Esophagus squamous epithelium (tissue), 5 donors: ENCODE data around the gene PLA2G2D. TPM values are rescaled to one million over a fixed set of nuclear protein-coding genes. Genes with fewer than 3 reads are reported as not detected.

Experiments used
- DNase-seq: peaks from one replicate; lab custom pipeline; 2025; lab: John Stamatoyannopoulos, UW
- H3K27ac ChIP-seq, 4 donors: fragments of 200-600 bp; sonication (generic); one replicate each; pipeline ENCODE4 v1.5.1; 2016 to 2019; ENCODE audit warnings: mild to moderate bottlenecking in 1 of 4
- H3K27me3 ChIP-seq, 4 donors: fragments of 200-600 bp; sonication (generic); 1 replicate in 3 of 4; 2 replicates in 1 of 4; pipeline versions ENCODE4 v1.5.1 to v1.6.0; 2017 to 2021; ENCODE audit warnings: antibody characterized with exemption in 1 of 4
- H3K36me3 ChIP-seq, 3 donors: fragments of 200-600 bp; sonication (generic); one replicate each; pipeline ENCODE4 v1.5.1; 2016 to 2019
- H3K4me1 ChIP-seq, 3 donors: fragments of 200-600 bp; sonication (generic); one replicate each; pipeline ENCODE4 v1.5.1; 2017 to 2019
- H3K4me3 ChIP-seq, 4 donors: fragments of 200-600 bp; sonication (generic); 1 replicate in 3 of 4; 2 replicates in 1 of 4; pipeline ENCODE4 v1.5.1; 2016 to 2019; ENCODE audit warnings: mild to moderate bottlenecking in 2 of 4, moderate library complexity in 1 of 4
- H3K9me3 ChIP-seq, 3 donors: fragments of 200-600 bp; sonication (generic); one replicate each; pipeline ENCODE4 v1.5.1; 2016 to 2019
- CTCF ChIP-seq, 6 experiments: fragments of 450-650 bp in 4 of 6; fragments of 200-600 bp in 2 of 6; sonication (generic) in 2 of 6; IDR thresholded peaks; one replicate each; pipeline ENCODE4 v1.5.1; 2016 to 2019; ENCODE audit warnings: antibody characterized with exemption in 6 of 6, mild to moderate bottlenecking in 4 of 6, moderate library complexity in 4 of 6
- POLR2A ChIP-seq, 4 donors: fragments of 450-650 bp; IDR thresholded peaks; one replicate each; pipeline ENCODE4 v1.6.1; 2017; ENCODE audit warnings: antibody characterized with exemption in 4 of 4, mild to moderate bottlenecking in 4 of 4, moderate library complexity in 3 of 4
- WGBS, 2 donors: methylation state at CpG; one replicate each; pipeline ENCODE4 v1.1.5; 2018; 5-methylcytosine and 5-hydroxymethylcytosine counted together
- intact Hi-C: fragments of 100-400 bp; cut with DNase I; formaldehyde crosslinking; loops from one replicate; pipeline ENCODE4 v1.15.0; 2022
- total RNA-seq, 4 donors: library from RNA; depleted of rRNA; stranded (reverse); fragments of >200 nt; gene quantifications; one replicate each; pipeline ENCODE4 v1.1.0, GENCODE V29; 2016
- donor health status: DM: yes; HTN: yes; CAD: no.

Gene PLA2G2D
- total RNA-seq, 4 donors from 2014 or later, result 0.19 TPM; not detected in 3

- no peak for TF ChIP-seq CTCF (IDR thresholded peaks at IDR 0.05)
- TF ChIP-seq POLR2A (IDR thresholded peaks at IDR 0.05), result no peak
- no peak overlapping the region for H3K4me3 ChIP-seq
- H3K36me3 ChIP-seq, result no peaks in the 10 kb centered on the region
- intact Hi-C loops, result no loop called here
- H3K4me1 ChIP-seq, result peaks cover 0 to 14% (median 13%) of the 10 kb centered on the region in 3 donors
- no peaks in the 10 kb centered on the region for H3K9me3 ChIP-seq
- H3K27ac ChIP-seq, result no peak overlapping the region
- peaks cover 0 to 4% (median 0%) of the 10 kb centered on the region in 4 donors for H3K27me3 ChIP-seq
- 24 to 45% methylated on average over 1 of the region's 1 CpG for WGBS, 2 donors
- DNase-seq, result no peak
Measured at GRCh38 chr1:20102875-20103274, 16.5 kb downstream of the PLA2G2D start.

- Histone ChIP-seq H3K27me3 (peaks cover 0 to 4% (median 0%) of the 10 kb centered on the region in 4 donors), H3K36me3 (no peaks in the 10 kb centered on the region), H3K4me3 (no peak overlapping the region), H3K27ac (no peak overlapping the region), H3K4me1 (peaks cover 0 to 14% (median 13%) of the 10 kb centered on the region in 3 donors), H3K9me3 (no peaks in the 10 kb centered on the region)
- 30 to 42% methylated on average over 6 to 13 of the region's 14 CpGs for WGBS, 2 donors
- TF ChIP-seq CTCF (IDR thresholded peaks at IDR 0.05), result peak; percentile 57 to 89 (median 81)
- TF ChIP-seq POLR2A (IDR thresholded peaks at IDR 0.05), result no peak
- no peak for DNase-seq
- intact Hi-C loops, result no loop called here
Measured at GRCh38 chr1:20100632-20101355, 18.5 kb downstream of the PLA2G2D start.

- WGBS, 2 donors, result 48 to 54% methylated on average over 3 of the region's 3 CpGs
- intact Hi-C loops, result loop anchor here (5.0 kb wide), 1 partner anchor 53 kb away; no protein-coding TSS in a partner anchor
- Histone ChIP-seq H3K4me1 (peaks cover 0 to 14% (median 14%) of the 10 kb centered on the region in 3 donors), H3K36me3 (no peaks in the 10 kb centered on the region), H3K4me3 (no peak overlapping the region), H3K9me3 (no peaks in the 10 kb centered on the region), H3K27me3 (peaks cover 0 to 4% (median 0%) of the 10 kb centered on the region in 4 donors), H3K27ac (no peak overlapping the region)
- TF ChIP-seq POLR2A (IDR thresholded peaks at IDR 0.05) (no peak), CTCF (IDR thresholded peaks at IDR 0.05) (no peak)
- no peak for DNase-seq
Measured at GRCh38 chr1:20099533-20099932, 19.8 kb downstream of the PLA2G2D start.

GRCh38 chr1:20096840-20097447 is 22.4 kb downstream of the PLA2G2D start:
- 67 to 72% methylated on average over 7 of the region's 7 CpGs for WGBS, 2 donors
- H3K27ac ChIP-seq, result no peak overlapping the region

More at GRCh38 chr1:20096840-20097447, 22.4 kb downstream of the PLA2G2D start:
- Histone ChIP-seq H3K4me3 (no peak overlapping the region), H3K27me3 (peaks cover 0 to 12% (median 0%) of the 10 kb centered on the region in 4 donors), H3K9me3 (no peaks in the 10 kb centered on the region), H3K4me1 (peaks cover 0 to 18% (median 15%) of the 10 kb centered on the region in 3 donors), H3K36me3 (no peaks in the 10 kb centered on the region)
- DNase-seq, result no peak
- intact Hi-C loops, result loop anchor here (5.0 kb wide), 1 partner anchor 55 kb away; no protein-coding TSS in a partner anchor
- no peak for TF ChIP-seq POLR2A (IDR thresholded peaks at IDR 0.05)
- TF ChIP-seq CTCF (IDR thresholded peaks at IDR 0.05), result no peak
